WTC11 (cell line): Measurements from ENCODE around the gene BCAS3. TPM values are rescaled to one million over a fixed set of nuclear protein-coding genes. Genes with fewer than 3 reads are reported as not detected.

Experiments
- ATAC-seq: fragments of 200-7000 bp; cut with Tn5 transposase; 2 replicates; pipeline ENCODE4 v1.10.0; 2021; ENCODE audit warnings: mild to moderate bottlenecking, moderate library complexity
- CTCF ChIA-PET: fragments of 300-600 bp; sonication (Branson Sonifier 250); formaldehyde crosslinking; loops from one replicate; lab custom pipeline; 2021; ENCODE audit warnings: antibody characterized with exemption; lab: Charles Lee
- POLR2A ChIA-PET: fragments of 350-600 bp; sonication (Branson Sonifier 250); formaldehyde crosslinking; loops from one replicate; lab custom pipeline; 2021; ENCODE audit warnings: antibody characterized with exemption; lab: Charles Lee
- DNase-seq: peaks from one replicate; pipeline ENCODE4 v3.0.0; 2021; ENCODE audit warnings: low spot score
- H3K27ac Mint-ChIP-seq: 2 replicates; pipeline ENCODE4 v1.8.0; 2021; ENCODE audit warnings: mixed read lengths
- H3K27me3 Mint-ChIP-seq: 2 replicates; pipeline ENCODE4 v1.8.0; 2021; ENCODE audit warnings: low read depth, mild to moderate bottlenecking, moderate library complexity, mixed read lengths
- H3K36me3 Mint-ChIP-seq: 2 replicates; pipeline ENCODE4 v1.8.0; 2021; ENCODE audit warnings: mixed read lengths
- H3K4me1 Mint-ChIP-seq: 2 replicates; pipeline ENCODE4 v1.8.0; 2022; ENCODE audit warnings: mixed read lengths
- H3K4me3 Mint-ChIP-seq: 2 replicates; pipeline ENCODE4 v1.8.0; 2021; ENCODE audit warnings: mild to moderate bottlenecking, moderate library complexity, mixed read lengths
- H3K9me3 Mint-ChIP-seq: 2 replicates; pipeline ENCODE4 v1.8.0; 2021; ENCODE audit warnings: mixed read lengths
- AFF4 ChIP-seq: sonication (generic); formaldehyde crosslinking; IDR thresholded peaks from 2 replicates; pipeline ENCODE4 v1.8.1; 2023; ENCODE audit warnings: mild to moderate bottlenecking, missing genetic modification reagents, borderline replicate concordance
- ATF2 ChIP-seq: sonication (generic); formaldehyde crosslinking; IDR thresholded peaks from 2 replicates; pipeline ENCODE4 v1.8.1; 2022; ENCODE audit warnings: low read depth, missing genetic modification reagents, borderline replicate concordance
- ATF6 ChIP-seq: sonication (generic); formaldehyde crosslinking; IDR thresholded peaks from 2 replicates; pipeline ENCODE4 v1.8.1; 2023; ENCODE audit warnings: mild to moderate bottlenecking, missing genetic modification reagents
- CBFB ChIP-seq: sonication (generic); formaldehyde crosslinking; IDR thresholded peaks from 2 replicates; pipeline ENCODE4 v1.8.1; 2022; ENCODE audit warnings: mild to moderate bottlenecking, low read depth, missing genetic modification reagents
- E2F1 ChIP-seq: sonication (generic); formaldehyde crosslinking; IDR thresholded peaks from 2 replicates; pipeline ENCODE4 v1.8.0; 2022; ENCODE audit warnings: mild to moderate bottlenecking, missing genetic modification reagents
- ETV6 ChIP-seq: sonication (generic); formaldehyde crosslinking; IDR thresholded peaks from 2 replicates; pipeline ENCODE4 v1.8.1; 2022; ENCODE audit warnings: mild to moderate bottlenecking, missing genetic modification reagents
- FOXP4 ChIP-seq: sonication (generic); formaldehyde crosslinking; IDR thresholded peaks from 2 replicates; pipeline ENCODE4 v1.8.0; 2022; ENCODE audit warnings: mild to moderate bottlenecking, missing genetic modification reagents
- GTF2I ChIP-seq: fragments of 250-450 bp; sonication (Bioruptor Pico); conservative IDR thresholded peaks from 2 replicates; pipeline ENCODE4 v1.4.0; 2021; ENCODE audit warnings: mild to moderate bottlenecking
- HMGXB4 ChIP-seq: sonication (generic); formaldehyde crosslinking; IDR thresholded peaks from 2 replicates; pipeline ENCODE4 v1.8.1; 2023; ENCODE audit warnings: mild to moderate bottlenecking, moderate library complexity, missing genetic modification reagents
- IRF1 ChIP-seq: sonication (generic); formaldehyde crosslinking; IDR thresholded peaks from 2 replicates; pipeline ENCODE4 v1.8.0; 2023; ENCODE audit warnings: missing genetic modification reagents
- JAZF1 ChIP-seq: fragments of 250-450 bp; sonication (Bioruptor Pico); IDR thresholded peaks from 2 replicates; pipeline ENCODE4 v1.9.0; 2021; ENCODE audit warnings: moderate library complexity, mild to moderate bottlenecking, inconsistent platforms
- KAT7 ChIP-seq: sonication (generic); formaldehyde crosslinking; IDR thresholded peaks from 2 replicates; pipeline ENCODE4 v1.8.1; 2023; ENCODE audit warnings: missing genetic modification reagents, mild to moderate bottlenecking, borderline replicate concordance
- MYBL2 ChIP-seq: sonication (generic); formaldehyde crosslinking; IDR thresholded peaks from 2 replicates; pipeline ENCODE4 v1.8.1; 2023; ENCODE audit warnings: mild to moderate bottlenecking, moderate library complexity, missing genetic modification reagents
- NFATC4 ChIP-seq: fragments of 250-450 bp; sonication (Bioruptor Pico); IDR thresholded peaks from 2 replicates; pipeline ENCODE4 v1.9.0; 2021; ENCODE audit warnings: mild to moderate bottlenecking
- PRRX2 ChIP-seq: fragments of 250-450 bp; sonication (Bioruptor Pico); IDR thresholded peaks from 2 replicates; pipeline ENCODE4 v1.8.0; 2021; ENCODE audit warnings: mild to moderate bottlenecking
- SMAD3 ChIP-seq: sonication (generic); formaldehyde crosslinking; IDR thresholded peaks from 2 replicates; pipeline ENCODE4 v1.8.0; 2022; ENCODE audit warnings: missing genetic modification reagents, mild to moderate bottlenecking, borderline replicate concordance
- TP53 ChIP-seq: sonication (generic); formaldehyde crosslinking; IDR thresholded peaks from 2 replicates; pipeline ENCODE4 v1.8.1; 2023; ENCODE audit warnings: mild to moderate bottlenecking, missing genetic modification reagents
- USF2 ChIP-seq: sonication (generic); formaldehyde crosslinking; IDR thresholded peaks from 2 replicates; pipeline ENCODE4 v1.8.1; 2023; ENCODE audit warnings: mild to moderate bottlenecking, missing genetic modification reagents, moderate library complexity
- ZBTB21 ChIP-seq: sonication (generic); formaldehyde crosslinking; IDR thresholded peaks from 2 replicates; pipeline ENCODE4 v1.8.1; 2023; ENCODE audit warnings: mild to moderate bottlenecking, missing genetic modification reagents, borderline replicate concordance
- ZNF138 ChIP-seq: sonication (generic); formaldehyde crosslinking; conservative IDR thresholded peaks from 2 replicates; pipeline ENCODE4 v1.8.1; 2022; ENCODE audit warnings: mild to moderate bottlenecking, moderate library complexity, missing genetic modification reagents
- ZNF219 ChIP-seq: sonication (generic); formaldehyde crosslinking; IDR thresholded peaks from 2 replicates; pipeline ENCODE4 v1.8.0; 2023; ENCODE audit warnings: missing genetic modification reagents, mild to moderate bottlenecking, borderline replicate concordance
- total RNA-seq: library from RNA; stranded (reverse); gene quantifications from 3 replicates; pipeline ENCODE4 v1.2.3, GENCODE V29; 2021

BCAS3 gene
- total RNA-seq, 1 experiment from 2014 or later, result 15.5 TPM

- no peaks in the 10 kb centered on the region for H3K27me3 Mint-ChIP-seq
- H3K4me3 Mint-ChIP-seq, result no peak overlapping the region
- ChIA-PET CTCF (no interaction called here), POLR2A (no interaction called here)
- no peaks in the 10 kb centered on the region for H3K36me3 Mint-ChIP-seq
- H3K4me1 Mint-ChIP-seq, result no peaks in the 10 kb centered on the region
- H3K27ac Mint-ChIP-seq, result no peak overlapping the region
- no peak for DNase-seq
- no peak for ATAC-seq
- H3K9me3 Mint-ChIP-seq, result no peaks in the 10 kb centered on the region
- TF ChIP-seq CBFB (no peak), KAT7 (no peak), IRF1 (CRISPR knock-in tag) (no peak), E2F1 (CRISPR knock-in tag) (no peak), GTF2I (CRISPR knock-in tag) (no peak), ZNF138 (no peak), ZNF219 (CRISPR knock-in tag) (no peak)
Observed at GRCh38 chr17:61132524-61132923, 454.9 kb downstream of the BCAS3 start.

- TF ChIP-seq JAZF1 (CRISPR knock-in tag) (no peak), ATF2 (CRISPR knock-in tag) (no peak), USF2 (CRISPR knock-in tag) (no peak), ATF6 (CRISPR knock-in tag) (no peak), SMAD3 (no peak), MYBL2 (CRISPR knock-in tag) (no peak), HMGXB4 (CRISPR knock-in tag) (no peak), ZBTB21 (CRISPR knock-in tag) (no peak), FOXP4 (CRISPR knock-in tag) (no peak), TP53 (CRISPR knock-in tag) (no peak), NFATC4 (CRISPR knock-in tag) (no peak), ETV6 (no peak), AFF4 (no peak), PRRX2 (CRISPR knock-in tag) (no peak)
- H3K4me1 Mint-ChIP-seq, result no peaks in the 10 kb centered on the region
- H3K27me3 Mint-ChIP-seq, result no peaks in the 10 kb centered on the region
- ChIA-PET POLR2A (no interaction called here), CTCF (no interaction called here)
- H3K4me3 Mint-ChIP-seq, result no peak overlapping the region
- H3K27ac Mint-ChIP-seq, result no peak overlapping the region
- ATAC-seq (no peak), DNase-seq (no peak)
- H3K9me3 Mint-ChIP-seq, result no peaks in the 10 kb centered on the region
- no peaks in the 10 kb centered on the region for H3K36me3 Mint-ChIP-seq
Observed at GRCh38 chr17:61133853-61134252, 456.2 kb downstream of the BCAS3 start.
